Gastroesophageal sphincter (tissue), 4 donors: ENCODE measurements around the gene SAMD4B. TPM values are rescaled to one million over a fixed set of nuclear protein-coding genes. Genes with fewer than 3 reads are reported as not detected.

ENCODE experiments used
- ATAC-seq: fragments of 150-250 bp; one replicate; pipeline ENCODE4 v1.9.1; 2016; ENCODE audit warnings: mild to moderate bottlenecking, moderate library complexity
- H3K27ac ChIP-seq, 4 donors: fragments of 200-600 bp; sonication (generic) in 3 of 4; 1 replicate in 3 of 4; 2 replicates in 1 of 4; pipeline ENCODE4 v1.5.1; 2016 to 2019
- H3K27me3 ChIP-seq: fragments of 200-600 bp; sonication (generic); one replicate; pipeline ENCODE4 v1.5.1; 2019
- H3K36me3 ChIP-seq, 2 donors: fragments of 200-600 bp; sonication (generic); one replicate each; pipeline ENCODE4 v1.5.1; 2019; ENCODE audit warnings: control low read depth in 1 of 2
- H3K4me1 ChIP-seq, 3 donors: fragments of 200-600 bp; sonication (generic); 1 replicate in 2 of 3; 2 replicates in 1 of 3; pipeline ENCODE4 v1.5.1; 2016 to 2019; ENCODE audit warnings: control low read depth in 2 of 3
- H3K4me3 ChIP-seq, 2 donors: fragments of 200-600 bp; sonication (generic); one replicate each; pipeline ENCODE4 v1.5.1; 2019; ENCODE audit warnings: mild to moderate bottlenecking in 1 of 2, moderate library complexity in 1 of 2
- H3K9me3 ChIP-seq, 3 donors: fragments of 200-600 bp; sonication (generic); one replicate each; pipeline ENCODE4 v1.5.1; 2017 to 2019; ENCODE audit warnings: control low read depth in 2 of 3
- EP300 ChIP-seq: sonication (generic); formaldehyde crosslinking; IDR thresholded peaks from one replicate; pipeline ENCODE4 v1.6.1; 2017; ENCODE audit warnings: antibody characterized with exemption, mild to moderate bottlenecking
- POLR2A ChIP-seq, 2 donors: fragments of 450-650 bp; IDR thresholded peaks; one replicate each; pipeline ENCODE4 v1.6.1; 2017; ENCODE audit warnings: antibody characterized with exemption in 2 of 2, mild to moderate bottlenecking in 2 of 2, moderate library complexity in 1 of 2
- POLR2AphosphoS5 ChIP-seq: sonication (generic); formaldehyde crosslinking; IDR thresholded peaks from one replicate; pipeline ENCODE4 v1.6.1; 2017; ENCODE audit warnings: antibody characterized with exemption
- WGBS, 2 donors: methylation state at CpG; one replicate each; pipeline ENCODE4 v1.1.5; 2018; ENCODE audit warnings: low coverage in 1 of 2; 5-methylcytosine and 5-hydroxymethylcytosine counted together
- total RNA-seq, 4 donors: library from RNA; depleted of rRNA; stranded (reverse); fragments of >200 nt; gene quantifications; one replicate each; pipeline ENCODE4 v1.1.0, GENCODE V29; 2016
- TF ChIP-seq, protein P1 (sequence below), 4 experiments: fragments of 200-600 bp in 2 of 4; fragments of 450-650 bp in 2 of 4; sonication (generic) in 1 of 4; IDR thresholded peaks; one replicate each; pipeline ENCODE4 v1.5.1; 2017 to 2019; ENCODE audit warnings: antibody characterized with exemption in 4 of 4, mild to moderate bottlenecking in 2 of 4, moderate library complexity in 2 of 4

SAMD4B gene
- total RNA-seq, 4 donors from 2014 or later, result 68.2 to 121 (median 92.8) TPM

DNA sequence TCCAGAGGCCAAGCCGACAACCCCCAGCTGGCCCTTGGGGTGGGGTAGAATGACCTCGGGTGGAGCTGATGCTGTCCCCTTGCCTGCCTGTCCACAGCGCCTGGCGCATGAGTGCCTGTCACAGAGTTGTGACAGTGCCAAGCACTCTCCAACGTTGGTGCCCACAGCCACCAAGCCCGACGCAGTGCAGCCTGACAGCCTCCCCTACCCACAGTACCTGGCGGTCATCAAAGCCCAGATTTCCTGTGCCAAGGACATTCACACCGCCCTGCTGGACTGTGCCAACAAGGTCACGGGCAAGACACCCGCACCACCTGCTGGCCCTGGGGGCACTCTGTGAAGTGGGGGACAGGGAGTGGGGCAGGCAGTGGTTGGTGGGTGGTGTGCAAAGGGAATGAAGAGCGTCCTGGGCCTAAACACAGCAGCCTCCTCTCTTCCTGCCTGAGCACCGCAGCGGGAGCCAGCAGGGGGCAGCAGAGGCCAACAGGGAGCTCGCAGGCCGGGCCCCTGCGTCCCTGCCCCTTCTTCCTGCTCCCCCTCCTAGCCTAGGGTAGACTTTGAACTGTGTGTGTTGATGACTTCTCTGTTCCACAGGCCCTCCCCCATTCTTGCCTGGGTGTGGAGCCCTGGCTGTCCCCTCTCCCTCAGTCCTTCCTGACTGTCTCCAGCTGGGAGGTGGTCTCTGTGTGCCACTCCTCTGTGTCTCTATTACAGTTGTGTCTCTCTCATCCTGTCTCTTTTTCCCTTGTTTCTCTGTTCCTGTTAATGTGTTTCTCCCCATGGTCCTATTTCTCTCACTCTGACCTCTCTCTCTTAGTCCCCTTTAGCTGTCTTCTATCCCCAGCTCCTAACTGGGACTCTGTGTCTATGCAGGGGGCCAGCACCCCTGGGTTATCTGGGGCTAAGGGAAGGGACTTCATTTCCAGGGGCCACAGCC lies 55.4 kb downstream of the SAMD4B start:
- Histone ChIP-seq H3K36me3 (peaks cover 0 to 57% of the 10 kb centered on the region in 2 donors), H3K27ac (peak overlapping the region; percentile 87 to 99 (median 93)), H3K4me3 (peak overlapping the region in 1 of 2 donors; percentile 20), H3K4me1 (peaks cover 8 to 81% (median 20%) of the 10 kb centered on the region in 3 donors), H3K27me3 (no peaks in the 10 kb centered on the region), H3K9me3 (no peaks in the 10 kb centered on the region)
- WGBS, 2 donors, result 26% methylated on average over 8 of the region's 17 CpGs; no CpG with 5 or more reads in 1 of the 2 donors
- peak; percentile 75 for ATAC-seq
- TF ChIP-seq POLR2A (IDR thresholded peaks at IDR 0.05) (no peak), POLR2AphosphoS5 (peak; percentile 24)
- TF ChIP-seq, protein P1, sequence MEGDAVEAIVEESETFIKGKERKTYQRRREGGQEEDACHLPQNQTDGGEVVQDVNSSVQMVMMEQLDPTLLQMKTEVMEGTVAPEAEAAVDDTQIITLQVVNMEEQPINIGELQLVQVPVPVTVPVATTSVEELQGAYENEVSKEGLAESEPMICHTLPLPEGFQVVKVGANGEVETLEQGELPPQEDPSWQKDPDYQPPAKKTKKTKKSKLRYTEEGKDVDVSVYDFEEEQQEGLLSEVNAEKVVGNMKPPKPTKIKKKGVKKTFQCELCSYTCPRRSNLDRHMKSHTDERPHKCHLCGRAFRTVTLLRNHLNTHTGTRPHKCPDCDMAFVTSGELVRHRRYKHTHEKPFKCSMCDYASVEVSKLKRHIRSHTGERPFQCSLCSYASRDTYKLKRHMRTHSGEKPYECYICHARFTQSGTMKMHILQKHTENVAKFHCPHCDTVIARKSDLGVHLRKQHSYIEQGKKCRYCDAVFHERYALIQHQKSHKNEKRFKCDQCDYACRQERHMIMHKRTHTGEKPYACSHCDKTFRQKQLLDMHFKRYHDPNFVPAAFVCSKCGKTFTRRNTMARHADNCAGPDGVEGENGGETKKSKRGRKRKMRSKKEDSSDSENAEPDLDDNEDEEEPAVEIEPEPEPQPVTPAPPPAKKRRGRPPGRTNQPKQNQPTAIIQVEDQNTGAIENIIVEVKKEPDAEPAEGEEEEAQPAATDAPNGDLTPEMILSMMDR (IDR thresholded peaks at IDR 0.05), result peak in 3 of 4 experiments; percentile 96 to 99 (median 99)

DNA sequence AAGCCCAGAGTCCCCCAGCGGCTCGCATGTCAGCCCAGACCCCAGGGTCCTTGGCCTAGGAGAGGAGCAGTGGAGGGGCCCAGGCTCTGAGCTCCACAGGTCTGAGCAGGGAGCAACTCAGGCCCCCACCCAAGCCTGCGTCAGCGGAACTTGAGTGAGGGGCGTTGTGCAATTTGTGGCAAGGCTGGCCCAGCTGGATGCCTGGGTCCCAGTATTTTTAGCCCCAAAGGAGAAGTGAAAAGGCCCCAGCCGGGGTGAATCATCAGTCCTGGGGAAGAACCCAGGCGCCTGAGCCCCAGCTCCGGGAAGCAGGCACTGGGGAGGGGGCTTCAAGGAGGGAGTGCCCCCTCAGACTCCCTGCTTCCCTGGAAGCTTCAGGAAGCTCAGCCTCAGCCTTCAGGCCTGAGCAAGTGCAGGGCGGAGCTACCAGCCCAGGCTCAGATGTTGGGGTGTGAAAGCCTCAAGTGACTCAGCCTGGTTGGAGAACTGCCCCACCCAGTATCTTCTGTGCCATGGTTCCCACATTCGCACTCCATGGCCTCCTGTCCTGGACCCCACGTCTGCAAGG lies 56.2 kb downstream of the SAMD4B start:
- no peak for TF ChIP-seq POLR2A (IDR thresholded peaks at IDR 0.05)
- TF ChIP-seq POLR2AphosphoS5, result no peak
- TF ChIP-seq, protein P1 (IDR thresholded peaks at IDR 0.05), result no peak
- TF ChIP-seq EP300, result no peak
- peaks cover 8 to 81% (median 20%) of the 10 kb centered on the region in 3 donors for H3K4me1 ChIP-seq
- no peaks in the 10 kb centered on the region for H3K9me3 ChIP-seq
- no CpG with 5 or more reads among the region's 11 CpGs for WGBS, 2 donors
- peak overlapping the region in 1 of 2 donors; percentile 20 for H3K4me3 ChIP-seq
- peaks cover 0 to 52% of the 10 kb centered on the region in 2 donors for H3K36me3 ChIP-seq
- no peaks in the 10 kb centered on the region for H3K27me3 ChIP-seq
- peak; percentile 27 for ATAC-seq
- H3K27ac ChIP-seq, result peak overlapping the region; percentile 87 to 99 (median 93)

DNA sequence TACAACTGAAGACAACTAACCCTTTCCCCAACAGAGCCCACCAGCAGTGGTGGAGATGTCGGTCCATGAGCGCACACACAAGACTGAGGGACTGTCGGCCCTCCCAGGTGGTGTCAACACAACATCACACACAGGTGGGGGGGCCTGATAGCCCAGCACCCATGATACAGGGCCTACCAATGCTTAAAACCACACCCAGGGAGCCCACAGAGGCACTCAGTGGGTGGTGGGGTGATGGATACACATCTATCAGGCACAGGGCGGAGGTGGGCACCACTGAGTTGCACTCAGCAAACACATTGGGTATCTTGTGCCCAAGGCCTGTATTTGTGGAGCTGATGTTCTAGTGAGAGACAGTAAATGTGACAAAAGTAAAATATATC lies 57.4 kb downstream of the SAMD4B start:
- 100% methylated on average over 1 to 3 of the region's 4 CpGs for WGBS, 2 donors
- H3K4me1 ChIP-seq, result peaks cover 8 to 79% (median 25%) of the 10 kb centered on the region in 3 donors
- H3K27me3 ChIP-seq, result no peaks in the 10 kb centered on the region

DNA sequence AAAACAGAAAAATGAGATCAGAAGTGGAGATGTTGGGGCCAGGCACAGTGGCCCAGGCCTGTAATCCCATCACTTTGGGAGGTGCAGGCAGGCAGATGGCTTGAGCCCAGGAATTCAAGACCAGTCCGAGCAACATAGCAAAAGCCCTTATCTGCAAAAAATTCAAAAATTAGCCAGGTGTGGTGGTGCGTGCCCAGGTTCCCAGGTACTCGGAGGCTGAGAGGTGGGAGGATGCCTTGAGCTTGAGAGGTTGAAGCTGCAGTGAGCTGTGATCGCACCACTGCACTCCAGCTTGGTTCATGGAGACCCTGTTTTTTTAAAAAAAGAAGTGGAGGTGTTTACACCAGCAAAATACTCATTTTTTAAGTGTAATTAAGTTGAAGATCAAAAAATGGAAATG lies 57.8 kb downstream of the SAMD4B start:
- Histone ChIP-seq H3K27me3 (no peaks in the 10 kb centered on the region), H3K4me3 (no peak overlapping the region), H3K36me3 (peaks cover 0 to 35% of the 10 kb centered on the region in 2 donors), H3K4me1 (peaks cover 8 to 79% (median 29%) of the 10 kb centered on the region in 3 donors), H3K27ac (peak overlapping the region in 3 of 4 donors; percentile 87 to 99 (median 99)), H3K9me3 (no peaks in the 10 kb centered on the region)
- ATAC-seq, result no peak
- TF ChIP-seq, protein P1 (IDR thresholded peaks at IDR 0.05), result no peak
- no peak for TF ChIP-seq EP300
- WGBS, 2 donors, result 84 to 93% methylated on average over 3 to 4 of the region's 4 CpGs

More for the DNA sequence above, 57.4 kb downstream of the SAMD4B start:
- Histone ChIP-seq H3K27ac (peak overlapping the region in 3 of 4 donors; percentile 87 to 99 (median 99)), H3K9me3 (no peaks in the 10 kb centered on the region), H3K36me3 (peaks cover 0 to 39% of the 10 kb centered on the region in 2 donors), H3K4me3 (no peak overlapping the region)
- TF ChIP-seq, protein P1 (IDR thresholded peaks at IDR 0.05), result no peak
- TF ChIP-seq POLR2A (IDR thresholded peaks at IDR 0.05) (no peak), EP300 (no peak), POLR2AphosphoS5 (no peak)
- no peak for ATAC-seq
